ENCODE results near the gene DCTPP1. TPM values are rescaled to one million over a fixed set of nuclear protein-coding genes. Genes with fewer than 3 reads are reported as not detected.

Gene DCTPP1
- polyA plus RNA-seq, 3 donors = 50.1 to 56.8 (median 54.9) TPM

- DNase-seq = peak; percentile 93
These were observed 34.5 kb downstream of the DCTPP1 start, which contains the start of gene ZNF48 for GRCh38 chr16:30395155-30395991. TSS of gene ZNF48 (plus strand) at chr16:30395420. CDS start at chr16:30395795, 375 bp downstream.

DNA sequence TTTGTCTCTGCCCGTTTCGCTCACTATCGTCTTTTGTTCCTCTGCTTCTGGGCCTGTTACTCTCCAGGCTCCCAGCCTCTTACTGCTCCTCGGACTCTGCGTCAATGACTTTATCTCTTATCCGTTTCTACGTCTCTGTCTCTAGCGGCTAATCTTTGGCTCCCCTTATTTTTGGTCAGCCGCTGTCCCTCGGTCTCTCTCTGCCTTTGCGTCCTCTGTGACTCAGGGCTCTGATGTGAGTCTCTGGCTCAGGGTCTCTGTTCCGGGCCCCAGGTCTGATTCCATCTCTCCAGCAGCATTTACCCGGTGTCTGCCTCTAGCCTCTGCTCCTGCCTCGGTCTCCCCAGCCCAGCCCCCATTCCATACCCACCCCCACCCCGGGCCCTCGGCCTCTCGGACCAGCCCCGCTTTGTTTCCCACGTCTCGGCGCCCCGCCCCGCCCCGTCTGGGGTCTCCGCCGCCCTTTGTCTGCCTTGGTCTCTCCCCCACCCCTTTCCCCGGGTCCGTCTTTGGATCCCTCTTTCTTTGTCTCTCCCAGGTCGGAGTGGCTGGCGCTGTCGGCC lies 35.2 kb downstream of the DCTPP1 start:
- no peak for DNase-seq

GRCh38 chr16:30383521-30383920 lies 46.3 kb downstream of the DCTPP1 start:
- no peak for DNase-seq

DNA sequence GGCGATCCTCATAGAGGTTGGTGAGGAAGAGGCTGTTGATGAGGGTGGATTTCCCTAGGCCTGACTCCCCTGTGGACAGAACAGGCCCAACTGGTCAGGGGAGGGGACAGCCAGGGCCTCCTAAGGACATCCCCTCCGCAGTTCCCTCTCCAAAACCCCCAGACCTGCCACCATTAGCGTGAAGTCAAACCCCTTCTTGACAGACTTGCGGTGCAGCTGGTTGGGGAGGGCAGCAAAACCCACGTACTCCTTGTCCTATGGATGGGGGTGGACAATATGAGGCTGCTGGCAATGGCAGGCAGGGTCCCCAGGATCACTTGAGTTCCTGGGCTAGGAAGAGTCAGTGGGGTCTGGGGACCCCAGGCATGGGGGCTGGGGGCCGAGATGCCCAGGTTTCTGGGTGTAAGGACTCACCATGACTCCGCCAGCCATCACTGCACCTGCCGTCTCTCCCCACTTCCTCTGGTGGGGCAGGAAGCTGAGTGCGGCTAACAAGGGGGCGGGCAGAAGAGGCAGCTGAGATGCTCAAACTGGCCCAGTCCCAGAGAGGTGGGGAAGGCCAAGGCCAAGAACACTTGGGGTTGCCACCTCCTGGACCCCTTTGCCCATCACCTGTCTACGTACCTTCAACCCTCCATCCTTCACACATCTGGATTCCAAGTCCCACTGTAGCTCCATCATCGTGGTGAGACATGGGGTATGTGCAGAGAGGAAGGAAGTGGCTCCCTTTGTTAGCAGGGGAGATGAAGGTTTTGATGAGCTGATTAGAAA lies 47.5 kb downstream of the DCTPP1 start, which contains the start of gene SEPTIN1:
Gene SEPTIN1 (minus strand): TSS at position 451 of the 771 bp plus-strand sequence. CDS start 19 bp downstream, at position 432.
- no peak for DNase-seq

DNA sequence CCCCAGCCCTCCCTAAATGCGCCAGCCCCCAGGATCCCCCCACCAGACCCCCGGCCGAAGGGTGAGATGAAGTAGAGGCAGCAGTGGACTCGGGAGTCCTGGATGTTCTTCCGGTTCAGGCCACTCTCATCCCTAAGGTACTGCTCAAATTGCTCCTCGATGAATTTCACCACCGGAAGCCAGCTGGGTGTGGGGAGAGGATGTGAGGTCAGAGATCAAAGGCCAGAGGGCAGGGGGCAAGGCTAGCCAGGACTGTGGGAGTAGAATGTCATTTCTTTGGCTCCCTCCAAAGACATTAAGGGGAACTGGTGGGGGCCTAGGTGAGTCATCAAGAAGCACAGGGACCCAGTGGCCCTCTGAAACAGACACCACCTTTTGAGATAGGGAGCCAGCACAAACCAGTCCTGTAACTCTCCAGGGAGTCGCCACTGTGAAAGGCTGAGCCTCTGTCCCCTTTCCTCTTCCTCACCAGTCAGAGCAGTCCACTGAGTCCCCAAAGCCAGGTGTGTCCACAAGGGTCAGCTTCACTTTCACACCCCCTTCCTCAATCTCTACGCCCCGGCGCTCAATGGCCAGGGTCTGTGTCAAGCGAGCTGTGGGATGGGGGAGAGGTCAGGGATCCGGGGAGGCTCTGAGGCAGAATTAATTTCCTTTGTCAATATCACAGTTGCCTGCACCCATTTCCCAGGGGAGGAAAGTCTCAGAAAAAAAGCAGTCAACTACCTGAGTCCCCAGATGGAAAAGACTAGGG lies 48.4 kb downstream of the DCTPP1 start:
- no peak for DNase-seq

DNA sequence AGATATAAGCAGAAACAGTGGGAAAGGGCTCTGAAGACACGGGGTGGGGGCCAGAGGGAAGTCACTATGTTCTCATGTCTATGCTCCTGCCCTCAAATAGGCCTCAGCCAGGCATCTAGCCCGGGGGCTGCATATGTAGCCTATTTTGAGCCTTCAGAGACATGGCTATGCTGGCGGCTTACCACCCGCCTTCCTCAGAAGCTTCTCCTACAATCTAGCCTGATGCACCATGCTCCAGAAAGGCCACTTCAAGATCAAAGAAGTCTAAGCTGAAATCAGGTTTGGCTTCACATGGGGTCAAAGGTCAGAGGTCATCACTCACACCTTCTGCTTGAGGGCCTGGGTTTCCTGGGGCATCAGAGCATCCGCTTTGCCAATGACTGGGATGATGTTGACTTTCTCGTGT lies 49.0 kb downstream of the DCTPP1 start:
- no peak for DNase-seq

DNA sequence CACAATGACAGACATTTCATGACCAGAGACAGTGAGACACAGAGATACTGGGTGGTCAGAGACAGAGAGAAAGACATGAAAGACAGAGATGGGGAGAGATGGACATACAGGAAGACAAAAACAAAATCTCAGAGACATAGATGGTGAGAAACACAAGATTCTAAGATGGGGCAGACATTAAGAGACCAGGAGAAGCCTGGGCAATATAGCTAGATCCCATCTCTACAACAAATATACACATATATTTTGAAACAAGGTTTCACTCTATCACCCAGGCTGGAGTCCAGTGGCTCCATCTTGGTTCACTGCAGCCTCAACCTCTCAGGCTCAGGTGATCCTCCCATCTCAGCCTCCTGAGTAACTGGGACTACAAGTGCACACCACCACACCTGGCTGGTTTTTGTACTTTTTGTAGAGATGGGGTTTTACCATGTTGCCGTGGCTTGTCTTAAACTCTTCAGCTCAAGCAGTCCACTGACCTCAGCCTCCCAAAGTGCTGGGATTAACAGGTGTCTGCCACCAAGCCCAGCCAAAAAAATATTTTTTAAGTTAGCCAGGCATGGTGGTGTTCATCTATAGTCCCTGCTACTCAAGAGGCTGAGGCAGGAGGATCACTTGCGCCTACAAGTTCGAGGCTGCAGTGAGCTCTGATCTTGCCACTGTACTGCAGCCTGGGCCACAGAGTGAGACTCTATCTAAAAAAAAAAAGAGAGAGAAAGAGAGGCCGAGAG lies 49.6 kb downstream of the DCTPP1 start:
- DNase-seq = no peak

GRCh38 chr16:30379158-30379783 lies 50.6 kb downstream of the DCTPP1 start:
- no peak for DNase-seq

DNA sequence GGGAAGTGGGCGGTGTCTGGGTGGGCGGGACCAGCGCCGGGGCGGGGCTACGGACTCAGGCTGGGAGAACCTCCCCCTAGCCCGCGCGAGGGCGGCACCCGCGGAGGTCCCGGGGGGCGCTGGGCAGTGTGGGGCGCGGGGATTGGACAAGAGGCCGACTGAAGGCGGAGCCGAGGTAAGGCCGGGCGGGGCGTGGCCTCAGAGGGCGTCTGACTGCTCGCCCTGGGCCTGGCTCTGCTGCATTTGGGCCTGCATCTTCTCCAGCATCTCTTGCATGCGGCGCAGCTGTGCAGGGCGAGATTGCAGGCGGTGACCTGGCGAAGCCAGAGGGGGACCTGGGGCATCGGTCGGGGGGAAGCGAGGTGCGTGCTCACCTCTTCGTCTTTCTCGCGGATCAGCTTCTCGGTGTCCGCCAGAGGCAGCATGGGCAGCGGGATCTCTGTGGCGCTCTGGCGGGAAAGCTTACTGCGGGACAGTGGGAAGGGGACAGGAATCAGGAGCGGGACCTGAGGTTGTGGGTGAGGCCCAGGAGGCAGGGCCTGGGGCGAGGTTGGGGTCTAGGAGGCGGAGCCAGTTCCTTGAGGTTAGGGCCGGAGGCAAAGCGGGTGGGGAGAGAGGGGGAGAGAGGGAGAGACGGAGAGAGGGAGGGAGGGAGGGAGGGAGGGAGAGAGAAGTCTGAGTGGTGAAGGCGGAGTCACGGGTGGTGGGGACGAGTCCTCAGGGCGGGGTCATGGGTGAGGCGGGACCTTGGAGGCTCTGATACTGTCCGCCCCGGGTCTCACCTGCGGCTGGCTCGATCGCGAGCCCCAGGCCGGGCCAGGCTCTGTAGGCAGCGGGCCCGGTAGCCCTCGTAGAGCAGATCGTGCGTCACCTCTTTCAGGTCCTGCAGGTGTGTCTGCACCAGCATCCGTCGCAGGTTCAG lies 51.3 kb downstream of the DCTPP1 start:
- peak; percentile 98 for DNase-seq

GRCh38 chr16:30377812-30378235 lies 52.0 kb downstream of the DCTPP1 start:
- peak; percentile 91 for DNase-seq

DNA sequence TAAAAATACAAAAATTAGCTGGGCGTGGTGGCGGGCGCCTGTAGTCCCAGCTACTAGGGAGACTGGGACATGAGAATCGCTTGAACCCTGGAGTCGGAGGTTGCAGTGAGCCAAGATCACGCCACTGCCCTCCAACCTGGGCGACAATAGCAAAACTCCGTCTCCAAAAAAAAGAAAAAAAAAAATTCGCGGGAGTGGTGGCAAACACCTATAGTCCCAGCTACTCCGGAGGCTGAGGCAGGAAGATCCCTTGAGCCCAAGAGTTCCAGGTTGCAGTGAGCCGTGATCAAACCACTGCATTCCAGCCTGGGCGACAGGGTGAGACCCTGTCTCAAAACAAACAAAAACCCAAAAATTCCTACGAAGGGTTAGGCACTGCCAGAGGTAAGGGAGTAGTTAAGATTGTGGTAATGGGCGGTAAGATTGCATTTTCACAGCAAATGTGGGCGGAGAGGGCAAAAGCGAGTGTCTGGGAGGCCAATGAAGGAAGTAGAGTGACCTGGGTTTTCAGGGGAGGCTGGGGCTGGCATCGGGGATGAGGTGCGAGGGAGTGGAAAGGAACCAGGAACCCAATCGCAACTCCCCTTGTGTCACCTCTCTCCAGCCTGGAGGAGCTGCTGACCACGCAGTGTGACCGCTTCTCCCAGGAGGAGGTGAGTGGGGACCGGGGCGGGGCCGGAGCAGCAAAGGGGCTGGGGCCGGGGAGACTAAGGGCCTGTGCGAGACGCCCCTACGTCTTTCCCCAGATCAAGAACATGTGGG lies 52.6 kb downstream of the DCTPP1 start:
- DNase-seq = no peak

DNA sequence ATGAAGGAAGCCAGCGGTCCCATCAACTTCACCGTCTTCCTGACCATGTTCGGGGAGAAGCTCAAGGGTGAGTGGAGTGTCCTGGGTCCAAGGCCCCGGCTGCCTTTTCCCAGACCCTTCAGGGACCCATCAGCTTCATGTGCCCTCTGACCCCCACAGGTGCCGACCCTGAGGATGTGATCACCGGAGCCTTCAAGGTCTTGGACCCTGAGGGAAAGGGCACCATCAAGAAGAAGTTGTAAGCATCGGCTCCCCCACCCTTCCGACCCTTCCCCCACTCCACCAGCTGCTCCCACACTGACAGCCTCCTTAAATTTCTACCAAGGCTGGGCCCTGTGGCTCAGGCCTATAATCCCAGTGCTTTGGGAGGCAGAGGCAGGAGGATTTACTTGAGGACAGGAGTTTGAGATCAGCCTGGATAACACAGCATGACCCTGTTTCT lies 53.3 kb downstream of the DCTPP1 start:
- DNase-seq = no peak

DNA sequence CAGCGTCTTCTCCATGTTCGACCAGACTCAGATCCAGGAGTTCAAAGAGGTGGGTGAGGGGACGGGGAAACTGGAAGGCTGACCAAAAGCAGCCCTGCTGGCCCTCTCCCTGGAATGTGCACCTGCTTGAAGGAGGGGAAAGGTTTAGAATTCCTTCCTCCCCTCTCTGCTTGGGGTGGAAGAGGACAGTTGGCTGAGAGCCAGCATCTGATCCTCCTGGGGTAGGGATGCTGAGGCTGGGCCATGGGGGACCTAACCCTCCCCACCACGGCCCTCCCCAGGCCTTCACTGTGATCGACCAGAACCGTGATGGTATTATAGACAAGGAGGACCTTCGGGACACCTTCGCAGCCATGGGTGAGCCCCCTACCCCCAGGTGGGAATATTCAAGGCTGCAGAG lies 54.0 kb downstream of the DCTPP1 start:
- no peak for DNase-seq

- no peak for DNase-seq
These were observed 55.3 kb downstream of the DCTPP1 start, which contains the start of gene MYL11 for GRCh38 chr16:30374538-30374937. TSS of gene MYL11 (plus strand) at chr16:30374802. CDS start at chr16:30374858, 56 bp downstream.
